ENCODE results near the gene CCDC88C.

DNA sequence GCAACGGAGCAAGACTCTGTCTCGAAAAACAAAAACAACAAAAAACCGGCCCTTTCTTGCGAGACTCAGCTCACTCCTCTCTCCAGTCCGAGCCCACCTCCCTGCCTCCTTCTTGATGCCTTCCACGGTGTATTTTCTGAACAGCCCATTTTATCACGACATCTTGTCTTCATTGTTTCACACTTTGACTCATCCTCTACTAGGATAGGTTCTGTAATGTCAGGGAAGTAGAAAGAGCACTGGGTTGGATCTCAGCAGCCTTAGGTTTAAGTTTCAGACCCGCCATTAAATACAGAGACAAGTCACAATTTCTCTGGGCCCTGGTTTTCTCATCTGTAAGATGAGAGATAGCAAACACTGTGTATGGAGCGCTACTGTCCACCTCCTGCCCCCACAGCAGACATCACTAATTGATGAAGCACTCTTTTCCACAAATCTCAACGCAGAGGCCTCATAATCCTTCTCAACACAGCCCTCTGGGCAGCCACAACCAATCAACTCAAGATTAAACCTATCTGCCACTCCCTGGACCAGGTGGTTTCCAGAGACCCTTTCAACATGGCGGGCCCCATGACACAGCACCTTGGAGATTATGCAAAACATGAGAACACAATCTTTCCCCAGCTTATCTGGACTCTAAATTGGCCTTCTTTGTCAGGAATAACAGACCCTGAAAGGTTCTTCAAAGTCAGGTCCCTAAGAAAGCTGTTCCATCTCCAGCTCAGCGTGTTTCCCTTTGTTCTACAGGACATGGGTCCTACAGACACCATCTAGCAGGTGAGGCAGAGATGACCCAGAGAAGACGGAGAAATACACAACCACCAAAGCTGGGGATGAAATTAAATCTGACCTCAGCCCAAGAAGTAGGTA, 35.6 kb downstream of the CCDC88C start:
- TF ChIP-seq CTCF (IDR thresholded peaks at IDR 0.05) (no peak), HOXB13 (CRISPR knock-in tag; IDR thresholded peaks at IDR 0.05; ENCODE audit: low read depth) (no peak), POLR2A (IDR thresholded peaks at IDR 0.05; ENCODE audit: low read length) (no peak), EHF (CRISPR knock-in tag; IDR thresholded peaks at IDR 0.05) (no peak), MAZ (IDR thresholded peaks at IDR 0.05; ENCODE audit: borderline replicate concordance, low read depth, low read length) (no peak), MYC (IDR thresholded peaks at IDR 0.05; ENCODE audit: borderline replicate concordance, low read length) (no peak), JUN (IDR thresholded peaks at IDR 0.05) (no peak), CHD2 (IDR thresholded peaks at IDR 0.05; ENCODE audit: low read length, partially characterized antibody) (no peak), REST (IDR thresholded peaks at IDR 0.05) (no peak), PHF8 (IDR thresholded peaks at IDR 0.05; ENCODE audit: borderline replicate concordance, low read depth) (no peak), CHD4 (IDR thresholded peaks at IDR 0.05; ENCODE audit: borderline replicate concordance) (no peak), BCL3 (IDR thresholded peaks at IDR 0.05) (no peak)
- TF ChIP-seq, protein P1, sequence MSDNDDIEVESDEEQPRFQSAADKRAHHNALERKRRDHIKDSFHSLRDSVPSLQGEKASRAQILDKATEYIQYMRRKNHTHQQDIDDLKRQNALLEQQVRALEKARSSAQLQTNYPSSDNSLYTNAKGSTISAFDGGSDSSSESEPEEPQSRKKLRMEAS (IDR thresholded peaks at IDR 0.05): no peak
- TF ChIP-seq, protein P2, sequence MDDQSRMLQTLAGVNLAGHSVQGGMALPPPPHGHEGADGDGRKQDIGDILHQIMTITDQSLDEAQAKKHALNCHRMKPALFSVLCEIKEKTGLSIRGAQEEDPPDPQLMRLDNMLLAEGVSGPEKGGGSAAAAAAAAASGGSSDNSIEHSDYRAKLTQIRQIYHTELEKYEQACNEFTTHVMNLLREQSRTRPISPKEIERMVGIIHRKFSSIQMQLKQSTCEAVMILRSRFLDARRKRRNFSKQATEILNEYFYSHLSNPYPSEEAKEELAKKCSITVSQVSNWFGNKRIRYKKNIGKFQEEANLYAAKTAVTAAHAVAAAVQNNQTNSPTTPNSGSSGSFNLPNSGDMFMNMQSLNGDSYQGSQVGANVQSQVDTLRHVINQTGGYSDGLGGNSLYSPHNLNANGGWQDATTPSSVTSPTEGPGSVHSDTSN (IDR thresholded peaks at IDR 0.05): no peak

Data from A549 (cell line).